WI38 (cell line): ENCODE data around the gene THSD7B.

Source experiments
- H3K4me3 ChIP-seq: 2 replicates; pipeline ENCODE4 v1.5.1; 2011; ENCODE audit warnings: low read depth, mild to moderate bottlenecking, control low read depth, low read length
- CTCF ChIP-seq: IDR thresholded peaks from 2 replicates; pipeline ENCODE4 v1.5.1; 2012; ENCODE audit warnings: low read depth, mild to moderate bottlenecking, control low read depth, low read length

The THSD7B gene

GRCh38 chr2:136985044-136985443 is 219.7 kb downstream of the THSD7B start:
- TF ChIP-seq CTCF, result no peak

GRCh38 chr2:136986605-136987221 is 221.4 kb downstream of the THSD7B start:
- TF ChIP-seq CTCF, result no peak
- no peak overlapping the region for H3K4me3 ChIP-seq

More at GRCh38 chr2:136985044-136985443, 219.7 kb downstream of the THSD7B start:
- H3K4me3 ChIP-seq, result no peak overlapping the region

DNA sequence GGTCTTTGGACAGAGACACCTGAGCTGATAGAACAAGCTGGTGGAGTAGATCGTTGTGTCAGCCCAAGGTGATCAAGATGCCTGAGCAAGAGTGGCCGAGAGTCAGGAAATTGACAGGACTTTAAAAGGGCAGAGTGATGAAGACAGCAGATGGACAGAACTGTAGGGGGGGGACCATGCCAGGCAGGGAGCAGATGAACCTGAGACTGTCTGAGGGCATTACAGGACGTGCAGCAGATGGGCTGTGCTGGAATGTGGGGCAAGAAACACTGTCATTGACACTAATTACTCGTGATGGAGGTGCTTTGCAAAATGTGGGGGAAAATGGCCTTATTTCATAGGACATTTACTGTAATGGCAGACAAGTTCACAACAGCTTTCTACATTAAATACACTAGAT is 225.0 kb downstream of the THSD7B start:
- H3K4me3 ChIP-seq, result no peak overlapping the region
- no peak for TF ChIP-seq CTCF

DNA sequence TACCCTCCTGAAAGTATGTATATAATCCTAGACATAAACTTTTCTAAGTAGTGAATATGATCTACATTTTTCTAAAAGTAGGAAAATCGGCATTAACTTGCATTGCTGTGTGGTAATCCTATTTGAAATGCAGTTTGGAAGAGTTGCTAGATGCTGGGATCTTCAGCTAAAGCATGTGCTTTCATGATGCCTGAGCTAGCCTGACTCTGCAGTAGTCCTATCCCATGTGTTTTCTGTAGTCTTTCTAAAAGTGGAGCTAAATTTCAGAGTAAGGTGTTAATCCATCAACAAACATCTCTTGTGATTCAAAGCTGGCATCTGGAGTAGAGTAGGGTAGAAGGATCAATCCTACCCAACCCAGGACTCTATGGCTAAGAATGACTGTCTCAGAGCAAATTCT is 229.4 kb downstream of the THSD7B start:
- no peak overlapping the region for H3K4me3 ChIP-seq
- no peak for TF ChIP-seq CTCF

GRCh38 chr2:136997557-136997956 is 232.2 kb downstream of the THSD7B start:
- TF ChIP-seq CTCF, result no peak
- H3K4me3 ChIP-seq, result no peak overlapping the region

DNA sequence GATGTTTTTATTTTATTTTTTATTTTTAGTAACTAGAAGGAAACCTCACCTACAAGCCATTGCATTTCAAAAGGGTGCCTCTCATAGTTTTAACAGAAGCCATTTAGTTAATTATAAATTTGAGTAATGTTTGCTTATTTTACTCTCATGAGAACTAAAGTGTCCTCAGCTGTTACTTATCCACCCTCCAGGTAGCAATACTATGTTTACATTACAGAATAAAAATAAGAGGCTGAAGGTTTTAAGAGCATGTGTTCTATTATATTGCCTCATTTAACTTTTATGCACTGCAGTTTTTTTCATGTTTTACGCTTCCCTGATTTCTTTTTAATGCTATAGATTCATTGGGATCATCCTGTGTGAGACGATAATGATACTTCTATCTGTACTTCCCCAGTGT is 235.5 kb downstream of the THSD7B start:
- no peak overlapping the region for H3K4me3 ChIP-seq
- no peak for TF ChIP-seq CTCF

GRCh38 chr2:137002896-137003295 is 237.6 kb downstream of the THSD7B start:
- H3K4me3 ChIP-seq, result no peak overlapping the region
- TF ChIP-seq CTCF, result no peak
